ENCODE measurements around the gene ZCCHC24.

Gene ZCCHC24

GRCh38 chr10:79401015-79401921 lies 44.2 kb downstream of the ZCCHC24 start:
- DNase-seq = peak; percentile 79 to 94
- peaks cover 0 to 2% (median 0%) of the 10 kb centered on the region in 3 donors for H3K36me3 ChIP-seq
- TF ChIP-seq CTCF (IDR thresholded peaks at IDR 0.05) = no peak
- H3K27ac ChIP-seq = peak overlapping the region; percentile 88 to 89
- no peak overlapping the region for H3K4me3 ChIP-seq
- H3K27me3 ChIP-seq = no peaks in the 10 kb centered on the region
- peaks cover 5 to 100% (median 87%) of the 10 kb centered on the region in 4 donors for H3K4me1 ChIP-seq
- no peaks in the 10 kb centered on the region for H3K9me3 ChIP-seq
- intact Hi-C loops (cut with DNase I; ENCODE audit: low total_unique reads) = loop anchor here (5.0 kb wide), 1 partner anchor 46 kb away; the partner anchor contains the start of gene ZCCHC24

GRCh38 chr10:79400146-79401004 lies 45.0 kb downstream of the ZCCHC24 start:
- intact Hi-C loops (cut with DNase I; ENCODE audit: low total_unique reads) = loop anchor here (5.0 kb wide), 1 partner anchor 47 kb away; the partner anchor contains the start of gene ZCCHC24
- H3K4me1 ChIP-seq = peaks cover 5 to 92% (median 78%) of the 10 kb centered on the region in 4 donors
- peak; percentile 45 to 49 for TF ChIP-seq CTCF (IDR thresholded peaks at IDR 0.05)
- H3K27me3 ChIP-seq = no peaks in the 10 kb centered on the region
- H3K9me3 ChIP-seq = no peaks in the 10 kb centered on the region
- H3K36me3 ChIP-seq = no peaks in the 10 kb centered on the region
- no peak overlapping the region for H3K4me3 ChIP-seq
- H3K27ac ChIP-seq = peak overlapping the region; percentile 88 to 89
- no peak for DNase-seq

GRCh38 chr10:79399223-79399831 lies 46.1 kb downstream of the ZCCHC24 start:
- no peak for TF ChIP-seq CTCF (IDR thresholded peaks at IDR 0.05)
- DNase-seq = peak; percentile 94 to 96

GRCh38 chr10:79398642-79399041 lies 46.8 kb downstream of the ZCCHC24 start:
- intact Hi-C loops (cut with DNase I; ENCODE audit: low total_unique reads) = no loop called here
- DNase-seq = no peak
- Histone ChIP-seq H3K4me1 (peaks cover 5 to 74% (median 60%) of the 10 kb centered on the region in 4 donors), H3K4me3 (no peak overlapping the region), H3K27ac (peak overlapping the region; percentile 88 to 89), H3K36me3 (peaks cover 0 to 10% (median 5%) of the 10 kb centered on the region in 3 donors), H3K27me3 (no peaks in the 10 kb centered on the region), H3K9me3 (no peaks in the 10 kb centered on the region)
- no peak for TF ChIP-seq CTCF (IDR thresholded peaks at IDR 0.05)

More at GRCh38 chr10:79399223-79399831, 46.1 kb downstream of the ZCCHC24 start:
- intact Hi-C loops (cut with DNase I; ENCODE audit: low total_unique reads) = no loop called here
- Histone ChIP-seq H3K27me3 (no peaks in the 10 kb centered on the region), H3K9me3 (no peaks in the 10 kb centered on the region), H3K36me3 (peaks cover 0 to 3% (median 0%) of the 10 kb centered on the region in 3 donors), H3K4me3 (peak overlapping the region in 1 of 2 donors; percentile 27), H3K4me1 (peaks cover 5 to 81% (median 67%) of the 10 kb centered on the region in 4 donors), H3K27ac (peak overlapping the region; percentile 88 to 89)
